Activated CD8-positive, alpha-beta memory T cell treated with anti-CD3 and anti-CD28 coated beads, Interleukin-2, amount 50 U/mL, for 4 hours (primary cell): Measurements from ENCODE around the gene XCL2.

Source experiments
- DNase-seq: peaks from one replicate; pipeline ENCODE4 v3.0.0-alpha.2; 2020

XCL2 gene

GRCh38 chr1:168512864-168513595 is 30.8 kb downstream of the XCL2 start:
- peak; percentile 23 for DNase-seq

- DNase-seq = peak; percentile 30
These were observed 33.7 kb downstream of the XCL2 start for GRCh38 chr1:168509875-168510791.

GRCh38 chr1:168509210-168509609 is 34.6 kb downstream of the XCL2 start:
- no peak for DNase-seq

GRCh38 chr1:168507828-168508227 is 36.0 kb downstream of the XCL2 start:
- no peak for DNase-seq

- DNase-seq = no peak
These were observed 36.6 kb downstream of the XCL2 start for GRCh38 chr1:168507231-168507630.

- DNase-seq = no peak
These were observed 37.5 kb downstream of the XCL2 start for GRCh38 chr1:168506204-168506819.

- DNase-seq = no peak
These were observed 38.8 kb downstream of the XCL2 start for GRCh38 chr1:168505006-168505405.

- no peak for DNase-seq
These were observed 39.5 kb downstream of the XCL2 start for GRCh38 chr1:168504064-168504837.

GRCh38 chr1:168499688-168500049 is 44.1 kb downstream of the XCL2 start:
- no peak for DNase-seq

GRCh38 chr1:168498956-168499687 is 44.7 kb downstream of the XCL2 start:
- no peak for DNase-seq

- no peak for DNase-seq
These were observed 45.6 kb downstream of the XCL2 start for GRCh38 chr1:168498159-168498631.

- DNase-seq = no peak
These were observed 46.3 kb downstream of the XCL2 start for GRCh38 chr1:168497376-168497950.

- no peak for DNase-seq
These were observed 52.2 kb downstream of the XCL2 start for GRCh38 chr1:168491527-168492164.
